Hindlimb muscle (tissue), 1 donor: ENCODE results near the gene TUBD1. TPM values are rescaled to one million over a fixed set of nuclear protein-coding genes. Genes with fewer than 3 reads are reported as not detected.
"Not testable (repeated sequence)": the region's sequence is repeated elsewhere in the genome, so short reads cannot be mapped to it uniquely, and the experiment has no call there.

Source experiments
- DNase-seq: peaks from one replicate; pipeline ENCODE4 v3.0.0-alpha.2; 2013
- polyA plus RNA-seq: library from polyadenylated mRNA; unstranded; fragments of 120-200 nt; gene quantifications from one replicate; pipeline ENCODE4 v1.2.1, GENCODE V29; 2013; ENCODE audit not compliant: insufficient read length

The TUBD1 gene
- polyA plus RNA-seq, 1 donor, result 8.9 TPM

DNA sequence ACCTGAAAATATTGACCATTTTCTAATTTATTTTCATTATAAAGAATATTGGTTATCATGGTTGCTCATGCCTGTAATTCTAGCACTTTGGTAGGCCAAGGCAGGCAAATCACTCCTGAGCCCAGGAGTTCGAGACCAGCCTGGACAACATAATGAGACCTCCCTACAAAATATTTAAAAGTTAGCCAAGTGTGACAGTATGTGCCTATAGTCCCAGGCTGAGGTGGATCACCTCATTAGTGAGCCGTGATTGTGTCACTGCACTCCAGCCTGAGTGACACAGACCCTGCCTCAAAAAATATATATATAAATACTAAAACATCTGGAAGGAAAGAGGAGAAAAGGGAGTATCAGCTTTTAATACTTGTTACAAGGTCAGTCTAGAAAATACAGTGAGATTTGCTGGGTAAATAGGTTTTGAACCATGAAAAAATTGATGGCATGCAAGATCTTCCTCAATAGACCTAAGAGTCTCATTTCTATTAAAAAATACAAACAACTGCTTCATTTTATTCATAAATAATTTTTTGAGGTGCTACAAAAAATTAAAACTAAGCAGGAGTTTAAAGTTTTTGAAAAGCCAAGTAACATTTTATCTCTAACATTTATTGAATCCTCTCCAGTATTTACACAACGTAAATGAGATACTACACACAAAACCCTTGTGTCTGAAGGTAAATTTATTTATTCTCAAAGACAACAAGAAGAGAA, 47.7 kb downstream of the TUBD1 start:
- no peak for DNase-seq

DNA sequence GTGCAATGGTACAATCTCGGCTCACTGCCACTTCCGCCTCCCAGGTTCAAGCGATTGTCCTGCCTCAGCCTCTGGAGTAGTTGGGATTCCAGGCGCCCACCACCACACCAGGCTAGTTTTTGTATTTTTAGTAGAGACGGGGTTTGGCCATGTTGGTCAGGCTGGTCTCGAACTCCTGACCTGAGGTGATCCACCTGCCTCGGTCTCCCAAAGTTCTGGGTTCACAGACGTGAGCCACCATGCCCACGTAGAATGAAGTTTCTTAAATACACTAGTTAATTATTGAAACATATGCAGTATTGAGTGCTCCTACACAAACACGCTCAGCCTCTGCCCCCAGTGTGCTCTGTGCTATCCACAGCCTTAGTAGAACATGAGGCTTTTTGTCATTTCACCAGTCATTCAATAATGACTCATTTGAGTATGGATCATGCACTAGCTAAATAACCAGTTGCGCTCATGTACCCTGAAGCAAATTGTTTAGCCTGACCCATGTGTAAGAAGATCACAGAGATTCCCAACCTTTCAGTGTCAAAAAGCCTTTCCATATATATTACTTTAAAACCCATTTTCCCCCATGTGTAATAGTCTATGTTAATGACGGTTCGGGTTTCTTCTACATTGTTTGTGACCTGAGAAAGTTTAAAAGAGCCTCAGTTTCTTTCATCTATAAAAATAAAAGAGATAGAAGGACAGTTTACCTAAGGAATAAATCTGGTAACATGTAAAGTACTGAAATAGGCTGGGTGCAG, 49.7 kb downstream of the TUBD1 start:
- DNase-seq, result no peak

- not testable (repeated sequence) for DNase-seq
Measured at GRCh38 chr17:59841882-59842263, 50.9 kb downstream of the TUBD1 start.

DNA sequence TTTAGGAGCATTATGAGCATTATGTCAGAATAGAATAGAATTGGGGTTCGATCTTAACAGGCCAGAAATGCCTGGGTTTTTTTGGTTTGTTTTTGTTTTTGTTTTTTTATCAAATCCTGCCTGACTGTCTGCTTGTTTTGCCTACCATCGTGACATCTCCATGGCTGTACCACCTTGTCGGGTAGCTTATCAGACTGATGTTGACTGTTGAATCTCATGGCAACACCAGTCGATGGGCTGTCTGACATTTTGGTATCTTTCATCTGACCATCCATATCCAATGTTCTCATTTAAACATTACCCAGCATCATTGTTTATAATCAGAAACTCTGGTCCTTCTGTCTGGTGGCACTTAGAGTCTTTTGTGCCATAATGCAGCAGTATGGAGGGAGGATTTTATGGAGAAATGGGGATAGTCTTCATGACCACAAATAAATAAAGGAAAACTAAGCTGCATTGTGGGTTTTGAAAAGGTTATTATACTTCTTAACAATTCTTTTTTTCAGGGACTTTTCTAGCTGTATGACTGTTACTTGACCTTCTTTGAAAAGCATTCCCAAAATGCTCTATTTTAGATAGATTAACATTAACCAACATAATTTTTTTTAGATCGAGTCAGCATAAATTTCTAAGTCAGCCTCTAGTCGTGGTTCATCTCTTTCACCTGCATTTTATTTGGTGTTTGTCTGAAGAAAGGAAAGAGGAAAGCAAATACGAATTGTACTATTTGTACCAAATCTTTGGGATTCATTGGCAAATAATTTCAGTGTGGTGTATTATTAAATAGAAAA, 51.5 kb downstream of the TUBD1 start:
- DNase-seq, result not testable (repeated sequence)

DNA sequence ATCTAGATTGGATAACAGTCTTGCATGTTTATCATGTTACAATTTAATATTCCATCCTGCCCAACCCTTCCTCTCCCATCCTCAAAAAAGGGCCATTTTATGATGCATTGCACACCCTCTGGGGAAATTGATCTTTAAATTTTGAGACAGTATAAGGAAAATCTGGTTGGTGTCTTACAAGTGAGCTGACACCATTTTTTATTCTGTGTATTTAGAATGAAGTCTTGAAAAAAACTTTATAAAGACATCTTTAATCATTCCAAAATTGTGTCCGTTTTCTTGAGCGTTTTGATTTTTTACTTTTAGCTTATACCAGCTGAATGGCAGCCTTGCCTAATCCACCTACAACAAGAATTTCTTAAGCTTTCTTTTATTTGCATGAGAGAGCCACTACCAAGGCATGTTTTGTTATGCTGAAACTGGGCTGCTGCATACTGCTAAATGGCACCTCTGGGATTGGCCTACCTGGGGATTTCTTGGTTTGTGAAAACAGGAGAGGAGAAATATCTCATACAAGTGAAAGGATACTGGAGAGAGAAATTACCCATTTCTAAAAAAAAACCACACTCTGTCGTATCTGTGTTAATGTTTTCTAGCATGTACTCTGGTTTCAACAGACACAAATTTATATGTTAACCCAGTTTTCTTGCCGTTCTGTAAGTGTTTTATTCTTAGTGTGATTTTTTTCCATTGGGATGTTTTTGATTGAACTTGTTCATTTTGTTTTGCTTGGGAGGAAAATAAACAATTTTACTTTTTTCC, 52.2 kb downstream of the TUBD1 start:
- no peak for DNase-seq

DNA sequence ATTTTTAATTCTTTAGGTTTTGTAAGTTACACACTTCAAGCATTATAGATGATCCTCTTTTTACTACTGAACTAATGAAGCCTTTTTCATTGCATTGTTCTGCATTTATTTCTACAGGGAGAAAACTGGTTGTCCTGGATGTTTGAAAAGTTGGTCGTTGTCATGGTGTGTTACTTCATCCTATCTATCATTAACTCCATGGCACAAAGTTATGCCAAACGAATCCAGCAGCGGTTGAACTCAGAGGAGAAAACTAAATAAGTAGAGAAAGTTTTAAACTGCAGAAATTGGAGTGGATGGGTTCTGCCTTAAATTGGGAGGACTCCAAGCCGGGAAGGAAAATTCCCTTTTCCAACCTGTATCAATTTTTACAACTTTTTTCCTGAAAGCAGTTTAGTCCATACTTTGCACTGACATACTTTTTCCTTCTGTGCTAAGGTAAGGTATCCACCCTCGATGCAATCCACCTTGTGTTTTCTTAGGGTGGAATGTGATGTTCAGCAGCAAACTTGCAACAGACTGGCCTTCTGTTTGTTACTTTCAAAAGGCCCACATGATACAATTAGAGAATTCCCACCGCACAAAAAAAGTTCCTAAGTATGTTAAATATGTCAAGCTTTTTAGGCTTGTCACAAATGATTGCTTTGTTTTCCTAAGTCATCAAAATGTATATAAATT, 53.0 kb downstream of the TUBD1 start:
- no peak for DNase-seq

DNA sequence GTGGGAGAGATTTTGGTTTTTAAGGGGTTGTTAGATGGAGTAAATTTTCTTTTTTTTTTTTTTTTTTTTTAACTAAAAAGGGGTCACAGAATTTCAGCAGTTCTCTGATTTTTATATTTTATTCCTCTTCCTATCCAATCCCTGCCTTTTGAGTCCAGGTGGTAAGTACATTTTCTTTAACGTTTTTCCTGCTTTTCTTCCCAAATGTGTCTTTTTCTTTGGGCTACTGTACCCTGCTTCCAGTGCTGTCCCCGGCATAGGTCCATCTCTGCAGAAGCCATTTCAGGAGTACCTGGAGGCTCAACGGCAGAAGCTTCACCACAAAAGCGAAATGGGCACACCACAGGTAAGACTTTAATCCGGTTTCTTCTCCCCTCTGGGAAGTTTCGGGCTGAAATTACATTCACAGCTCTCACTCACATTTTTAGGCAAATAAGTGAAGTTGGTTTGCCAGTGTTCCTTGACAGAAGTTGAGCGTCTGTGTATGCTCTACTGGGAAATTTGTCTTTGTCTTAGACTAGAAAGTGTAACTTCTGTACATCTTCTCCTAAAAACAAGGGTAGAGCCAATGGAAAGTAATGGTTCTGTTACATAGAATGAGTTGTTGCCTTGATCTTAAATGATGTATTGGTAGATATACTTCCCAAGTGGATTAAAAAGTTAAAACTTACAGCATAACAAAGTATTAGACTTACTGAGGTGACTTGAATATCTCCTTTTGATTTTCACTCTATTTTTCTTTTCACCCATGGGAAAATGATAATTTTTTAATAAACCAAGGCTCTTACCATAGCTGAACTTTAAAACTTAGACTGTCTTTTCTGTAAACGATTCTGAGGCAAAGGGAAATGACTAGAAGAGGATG, 54.5 kb downstream of the TUBD1 start:
- DNase-seq, result no peak

GRCh38 chr17:59837308-59838051, 55.3 kb downstream of the TUBD1 start:
- DNase-seq, result peak; percentile 88

DNA sequence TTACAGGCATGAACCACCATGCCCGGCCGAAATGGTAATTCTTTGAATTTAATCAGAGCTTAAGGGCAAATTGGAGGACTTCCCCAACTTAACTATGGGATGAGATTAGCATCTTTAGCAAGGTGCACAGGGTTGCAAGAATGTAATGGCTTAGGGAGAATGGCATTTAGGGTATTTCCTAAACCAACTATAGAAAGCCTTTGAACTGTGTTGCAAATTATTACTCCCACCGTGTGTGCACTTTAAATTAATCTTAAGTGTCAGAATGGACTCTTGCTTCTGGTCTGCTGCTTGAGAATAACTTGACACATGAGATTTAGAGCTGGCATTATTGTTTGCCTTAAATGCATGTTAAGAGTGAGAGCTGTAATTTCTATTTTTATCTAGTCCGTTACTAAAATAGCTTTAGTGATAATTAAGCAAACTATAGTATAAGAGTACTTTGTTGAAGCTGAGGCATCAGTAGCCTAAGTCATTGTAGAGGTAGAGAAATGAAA, 59.8 kb downstream of the TUBD1 start:
- DNase-seq, result no peak

DNA sequence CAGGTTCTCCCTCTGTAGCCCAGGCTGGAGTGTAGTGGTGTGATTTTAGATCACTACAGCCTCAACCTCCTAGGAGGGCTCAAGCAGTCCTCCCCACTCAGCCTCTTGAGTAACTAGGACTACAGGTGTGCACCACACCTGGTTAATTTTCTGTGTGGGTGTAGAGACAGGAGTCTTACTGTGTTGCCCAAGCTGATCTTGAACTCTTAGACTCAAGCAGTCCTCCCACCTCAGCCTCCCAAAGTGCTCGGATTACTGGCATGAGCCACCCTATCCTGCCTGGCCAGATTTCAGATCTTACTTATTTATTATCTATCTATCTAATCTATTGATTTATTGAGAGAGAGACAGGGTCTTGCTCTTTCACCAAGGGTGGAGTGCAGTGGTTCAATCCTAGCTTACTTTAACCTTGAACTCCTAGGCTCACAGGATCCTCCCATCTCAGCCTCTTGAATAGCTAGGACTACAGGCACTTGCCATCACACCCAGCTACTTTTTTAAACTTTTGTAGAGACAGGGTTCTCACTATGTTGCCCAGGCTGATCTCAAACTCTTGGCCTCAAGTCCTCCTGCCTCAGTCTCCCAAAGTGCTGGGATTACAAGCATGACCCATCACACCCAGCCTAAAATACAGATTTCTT, 61.8 kb downstream of the TUBD1 start:
- DNase-seq, result no peak

GRCh38 chr17:59830007-59830630, 62.6 kb downstream of the TUBD1 start:
- no peak for DNase-seq

- DNase-seq, result no peak
Measured at GRCh38 chr17:59829217-59830006, 63.3 kb downstream of the TUBD1 start.

GRCh38 chr17:59828819-59829216, 63.9 kb downstream of the TUBD1 start:
- DNase-seq, result not testable (repeated sequence)

- DNase-seq, result no peak
Measured at GRCh38 chr17:59828478-59828760, 64.3 kb downstream of the TUBD1 start.

GRCh38 chr17:59827721-59828477, 64.8 kb downstream of the TUBD1 start:
- DNase-seq, result no peak

GRCh38 chr17:59826706-59827453, 65.9 kb downstream of the TUBD1 start:
- no peak for DNase-seq
